HG03159 (cell line): ENCODE results near the gene PMF1.

Source experiments
- ATAC-seq: cut with Tn5 transposase; IDR thresholded peaks from one replicate; pipeline ENCODE4 v1.9.1; 2021; ENCODE audit warnings: mild to moderate bottlenecking, moderate library complexity; ENCODE audit not compliant: unreplicated experiment

PMF1 gene

DNA sequence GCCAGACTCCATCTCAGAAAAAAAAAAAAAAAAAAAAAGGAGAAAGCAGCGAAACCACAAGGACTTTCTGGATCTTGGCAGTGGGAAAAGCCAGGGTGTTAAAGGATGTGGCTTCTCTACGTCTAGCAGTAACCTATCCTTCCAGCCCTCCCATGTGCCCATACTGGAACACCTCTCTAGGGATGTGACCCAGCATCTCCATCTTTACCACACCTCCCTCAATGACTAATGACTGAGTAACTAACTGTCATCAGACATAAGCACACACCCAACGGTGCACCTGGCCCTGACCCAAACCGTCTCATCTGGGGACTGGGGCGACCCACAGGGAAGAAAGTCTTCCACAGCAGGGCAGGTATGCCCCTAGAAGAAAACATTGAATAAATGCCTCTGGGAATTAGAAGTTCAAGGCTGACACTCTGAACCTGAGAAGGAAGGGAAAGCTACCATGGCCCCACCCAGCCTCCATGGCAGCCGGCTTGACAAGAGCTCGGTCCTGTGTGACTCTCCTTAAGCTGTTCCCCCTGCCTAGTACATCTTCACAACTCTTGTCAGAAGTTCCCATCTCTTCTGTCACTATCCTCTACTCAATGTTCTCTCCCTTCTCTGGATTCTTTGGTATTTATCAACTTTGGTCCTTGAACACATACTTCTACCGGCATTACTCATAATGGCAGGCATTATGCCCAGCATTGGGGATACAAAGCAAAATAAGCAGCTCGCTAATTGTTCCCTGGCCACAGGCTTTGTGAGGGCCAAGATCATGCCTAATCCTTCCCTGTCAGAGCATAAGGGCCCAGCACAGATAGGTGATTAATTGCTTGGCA is 49.9 kb downstream of the PMF1 start:
- ATAC-seq, result no peak

- no peak for ATAC-seq
These were observed 50.5 kb downstream of the PMF1 start for GRCh38 chr1:156263288-156263655.

DNA sequence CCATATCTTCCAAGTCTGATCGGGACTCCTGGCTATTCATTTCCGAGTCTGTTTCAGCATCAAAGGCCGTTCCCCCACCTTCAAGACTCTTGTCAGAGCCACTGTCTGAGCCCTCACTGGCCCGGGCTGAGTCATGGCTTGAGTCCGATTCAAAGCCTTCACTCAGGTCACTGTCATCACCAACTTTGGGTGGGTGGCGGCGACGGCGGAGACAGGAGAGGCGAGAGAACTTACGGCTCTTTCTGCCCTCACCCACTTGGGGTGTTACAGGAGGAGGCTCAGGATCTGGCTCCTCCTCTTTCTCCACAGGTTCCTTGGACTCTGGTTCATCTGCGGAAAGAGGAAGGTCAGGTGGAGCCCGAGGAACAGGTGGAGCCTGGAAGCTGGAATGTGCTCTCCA is 53.2 kb downstream of the PMF1 start:
- ATAC-seq, result no peak

GRCh38 chr1:156268336-156268735 is 55.5 kb downstream of the PMF1 start:
- ATAC-seq, result no peak

DNA sequence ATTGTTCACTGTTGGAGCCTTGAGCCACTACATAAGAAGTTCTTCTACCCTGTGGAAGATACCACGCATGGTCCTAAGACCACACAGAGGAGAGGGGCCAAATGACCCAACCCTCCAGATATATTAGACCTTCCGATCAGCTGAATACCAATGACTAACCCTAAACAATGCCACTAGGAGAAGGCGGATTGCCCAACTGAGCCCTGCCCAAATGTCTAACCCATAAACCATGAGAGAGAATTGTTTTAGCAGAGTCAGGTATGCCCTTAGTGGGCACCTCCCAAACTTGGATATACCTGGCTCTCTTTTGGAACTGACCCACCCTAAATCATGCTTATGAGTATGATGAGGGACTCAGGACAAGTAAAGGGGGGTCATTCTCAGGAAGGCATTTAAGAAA is 57.5 kb downstream of the PMF1 start:
- ATAC-seq, result no peak

DNA sequence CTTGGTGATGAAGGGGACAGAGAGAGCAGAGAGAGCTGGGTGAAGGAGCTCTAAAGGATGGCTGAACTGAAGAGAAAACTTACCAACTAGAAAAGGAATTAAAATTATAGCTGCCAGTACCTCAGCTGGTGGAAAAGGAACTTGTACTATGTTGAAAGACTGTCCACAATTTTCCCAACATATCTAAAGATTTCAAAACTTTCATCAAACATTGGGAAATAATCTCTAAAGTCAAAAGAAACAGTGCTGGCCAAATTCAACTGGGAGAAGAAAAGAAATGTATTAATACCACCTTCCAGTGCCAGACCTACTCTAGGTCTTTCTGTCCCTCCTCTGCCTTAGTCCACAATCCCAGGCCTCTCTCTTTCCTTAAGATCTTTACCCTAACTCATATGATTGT is 63.7 kb downstream of the PMF1 start:
- ATAC-seq, result no peak

GRCh38 chr1:156276966-156277381 is 64.2 kb downstream of the PMF1 start:
- no peak for ATAC-seq

DNA sequence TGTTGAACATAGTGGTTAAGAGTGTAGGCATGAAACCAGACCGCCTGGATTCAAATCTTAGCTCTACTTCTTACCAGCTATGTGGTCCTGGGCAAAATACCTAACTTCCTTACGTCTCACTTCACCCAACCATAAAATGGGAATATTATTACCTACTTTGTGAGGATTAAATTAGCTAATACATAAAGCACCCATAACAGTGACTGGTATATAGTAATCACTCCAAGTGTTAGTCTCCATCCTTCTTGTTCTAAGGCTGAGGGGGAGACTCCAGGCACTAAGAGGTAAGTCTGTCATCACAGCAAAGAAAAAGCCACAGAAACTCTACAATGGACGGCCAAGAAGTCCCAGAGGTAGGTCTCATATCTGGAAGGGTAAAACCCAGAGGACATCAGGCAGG is 67.0 kb downstream of the PMF1 start:
- ATAC-seq, result no peak

- peak; percentile 38 for ATAC-seq
These were observed 68.5 kb downstream of the PMF1 start for GRCh38 chr1:156281281-156281680.

- peak; percentile 4 for ATAC-seq
These were observed 69.1 kb downstream of the PMF1 start for GRCh38 chr1:156281693-156282478.

DNA sequence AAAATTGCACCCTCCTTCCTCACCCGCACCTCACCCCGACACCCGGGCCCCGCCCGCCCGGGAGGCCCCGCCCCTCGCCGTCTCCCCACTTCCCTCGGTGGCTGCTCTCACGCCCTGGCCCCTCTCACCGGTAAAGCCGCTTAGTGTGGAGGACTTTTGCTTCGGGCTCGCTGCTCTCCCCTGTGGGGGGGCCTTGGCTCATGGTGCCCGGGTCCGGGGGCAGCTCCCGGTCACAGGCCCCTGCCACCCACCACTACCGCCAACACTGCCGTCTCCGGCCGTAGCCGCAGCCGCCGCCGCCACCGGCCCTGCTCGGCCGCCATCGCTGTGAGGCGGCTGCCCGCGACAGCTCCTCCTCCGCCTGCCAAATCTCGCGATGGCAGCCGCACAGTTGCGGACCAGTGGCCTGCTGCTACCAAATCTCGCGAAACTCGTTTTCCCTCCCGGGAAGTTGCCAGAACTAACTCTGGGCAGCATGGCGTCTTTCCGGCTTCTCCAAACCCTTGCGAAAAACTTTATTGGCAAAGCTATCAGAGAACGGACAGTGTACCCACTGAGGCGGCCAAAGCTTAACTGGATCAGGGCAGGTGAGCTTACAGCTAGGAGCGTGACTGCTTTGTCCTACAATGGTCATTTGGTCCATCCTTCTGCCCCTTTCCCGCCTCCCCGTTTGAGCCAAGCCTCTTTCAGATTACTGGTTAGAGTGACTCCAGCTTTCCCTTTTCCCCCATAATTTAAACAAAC is 69.8 kb downstream of the PMF1 start, which contains the start of gene SMG5:
SMG5 (minus strand) TSS at position 347 of the 744 bp plus-strand sequence; CDS start at position 202, 145 bp downstream.
- peak; percentile 81 for ATAC-seq

DNA sequence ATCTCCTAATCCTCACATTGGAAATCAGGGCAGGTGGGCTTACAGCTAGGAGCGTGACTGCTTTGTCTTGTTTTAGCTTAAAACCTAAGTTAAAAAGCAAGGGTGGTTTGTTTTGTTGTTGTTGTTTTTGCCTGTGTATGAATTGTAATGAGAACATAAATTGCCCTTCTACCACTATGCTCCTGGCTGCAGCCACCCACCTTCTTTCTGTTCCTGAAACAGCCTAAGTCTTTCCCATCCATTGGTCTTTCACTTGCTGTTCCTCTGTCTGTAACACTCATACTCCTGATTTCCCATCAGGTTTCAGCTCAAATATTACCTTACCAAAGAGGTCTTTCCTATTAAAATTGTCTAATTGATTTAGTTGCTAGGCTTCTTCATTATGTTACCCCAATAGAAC is 70.7 kb downstream of the PMF1 start:
- ATAC-seq, result no peak

- ATAC-seq, result no peak
These were observed 71.3 kb downstream of the PMF1 start, which contains the start of gene TMEM79 for GRCh38 chr1:156284112-156284511. TSS of gene TMEM79 (plus strand) at chr1:156284325. CDS start at chr1:156285227, 902 bp downstream.

- no peak for ATAC-seq
These were observed 72.0 kb downstream of the PMF1 start for GRCh38 chr1:156284757-156285156.

- ATAC-seq, result no peak
These were observed 72.6 kb downstream of the PMF1 start for GRCh38 chr1:156285437-156285836.

GRCh38 chr1:156286061-156286460 is 73.3 kb downstream of the PMF1 start:
- ATAC-seq, result no peak
